A549 (cell line): ENCODE results near the gene METTL6. TPM values are rescaled to one million over a fixed set of nuclear protein-coding genes. Genes with fewer than 3 reads are reported as not detected.

ENCODE experiments used
- ATAC-seq, 2 experiments: fragments of 200-7000 bp in 1 of 2; fragments of >200 bp in 1 of 2; cut with Nextera tagmentation in 1 of 2; cut with Tn5 transposase in 1 of 2; 3 replicates each; pipeline versions ENCODE4 v1.8.0 to v1.9.1; 2018 to 2020; ENCODE audit warnings: mild to moderate bottlenecking in 1 of 2, moderate library complexity in 1 of 2
- CTCF ChIA-PET: fragments of 300-600 bp; sonication (Branson Sonifier 250); formaldehyde crosslinking; extraction: SDS; loops from one replicate; lab custom pipeline; 2021; ENCODE audit warnings: antibody characterized with exemption, inconsistent platforms; lab: Yijun Ruan, JAX
- POLR2A ChIA-PET: fragments of 350-600 bp; formaldehyde crosslinking; extraction: SDS; loops from one replicate; lab custom pipeline; 2021; ENCODE audit warnings: antibody characterized with exemption, inconsistent platforms; lab: Yijun Ruan, JAX
- DNase-seq, 2 experiments: peaks; one replicate each; pipeline versions ENCODE4 v3.0.0 to v3.0.0-alpha.2; 2011 to 2016; ENCODE audit warnings: low read depth in 1 of 2, low spot score in 1 of 2
- FAIRE-seq: peaks from 2 replicates; lab custom pipeline; 2011; peaks lifted over from hg19 to GRCh38; lab: Jason Lieb, UNC
- H3K27ac ChIP-seq, 2 experiments: fragments of >200 bp; sonication (Bioruptor Twin); formaldehyde crosslinking; 3 replicates each; pipeline ENCODE4 v1.5.1; 2016 to 2017
- H3K4me1 ChIP-seq: fragments of >200 bp; sonication (Bioruptor Twin); formaldehyde crosslinking; 3 replicates; pipeline ENCODE4 v1.6.1; 2016
- H3K4me2 ChIP-seq: fragments of >200 bp; sonication (Bioruptor Twin); formaldehyde crosslinking; 3 replicates; pipeline ENCODE4 v1.6.1; 2016
- H3K4me3 ChIP-seq: fragments of >200 bp; sonication (Bioruptor Twin); formaldehyde crosslinking; 3 replicates; pipeline ENCODE4 v1.5.1; 2016
- H3K9me3 ChIP-seq: fragments of >200 bp; sonication (Bioruptor Twin); formaldehyde crosslinking; 3 replicates; pipeline ENCODE4 v1.6.1; 2016
- CBX2 ChIP-seq: fragments of 200-600 bp; sonication (generic); IDR thresholded peaks from 2 replicates; pipeline ENCODE4 v1.6.1; 2016; ENCODE audit warnings: low read depth, mild to moderate bottlenecking, borderline replicate concordance
- CHD2 ChIP-seq: fragments of 150-350 bp; IDR thresholded peaks from 2 replicates; pipeline ENCODE4 v1.6.1; 2014; ENCODE audit warnings: low read length; ENCODE audit not compliant: partially characterized antibody
- EHMT2 ChIP-seq: fragments of 200-600 bp; sonication (generic); IDR thresholded peaks from 2 replicates; pipeline ENCODE4 v1.6.1; 2016; ENCODE audit warnings: antibody characterized with exemption, low read depth, mild to moderate bottlenecking, moderate library complexity
- HOXB13 ChIP-seq: fragments of 250-450 bp; sonication (Bioruptor Pico); IDR thresholded peaks from 2 replicates; pipeline ENCODE4 v1.5.0; 2020; ENCODE audit warnings: low read depth, mild to moderate bottlenecking, moderate library complexity
- JUN ChIP-seq, 2 experiments: fragments of >200 bp; sonication (Bioruptor Twin); formaldehyde crosslinking; IDR thresholded peaks; 2 replicates in 1 of 2; 3 replicates in 1 of 2; pipeline ENCODE4 v1.6.1; 2016 to 2017
- KDM5A ChIP-seq: fragments of 200-600 bp; sonication (generic); IDR thresholded peaks from 2 replicates; pipeline ENCODE4 v1.6.1; 2016; ENCODE audit warnings: antibody characterized with exemption, mild to moderate bottlenecking
- NFE2L2 ChIP-seq: fragments of 150-350 bp; conservative IDR thresholded peaks from 2 replicates; pipeline ENCODE4 v1.6.1; 2014; ENCODE audit warnings: low read length
- PHF8 ChIP-seq: fragments of 200-600 bp; sonication (generic); IDR thresholded peaks from 2 replicates; pipeline ENCODE4 v1.6.1; 2016; ENCODE audit warnings: low read depth, mild to moderate bottlenecking, antibody characterized with exemption, moderate library complexity, borderline replicate concordance
- POLR2A ChIP-seq: IDR thresholded peaks from 2 replicates; pipeline ENCODE4 v1.6.1; 2012; ENCODE audit warnings: mild to moderate bottlenecking, low read length
- RCOR1 ChIP-seq: fragments of 150-350 bp; IDR thresholded peaks from 2 replicates; pipeline ENCODE4 v1.6.1; 2014; ENCODE audit warnings: antibody characterized with exemption, low read length, low read depth
- SMC3 ChIP-seq: fragments of >200 bp; sonication (Bioruptor Twin); formaldehyde crosslinking; IDR thresholded peaks from 3 replicates; pipeline ENCODE4 v1.6.1; 2018; ENCODE audit warnings: inconsistent platforms
- ZC3H11A ChIP-seq: fragments of 450-650 bp; IDR thresholded peaks from 2 replicates; pipeline ENCODE4 v1.6.1; 2014; ENCODE audit warnings: antibody characterized with exemption, mild to moderate bottlenecking
- ZFP36 ChIP-seq: fragments of 450-650 bp; IDR thresholded peaks from 2 replicates; pipeline ENCODE4 v1.6.1; 2014; ENCODE audit warnings: borderline replicate concordance; ENCODE audit not compliant: partially characterized antibody
- WGBS: methylation state at CpG from one replicate; pipeline ENCODE4 v1.1.6; 2017; ENCODE audit errors: missing lambda C conversion rate; 5-methylcytosine and 5-hydroxymethylcytosine counted together
- polyA minus RNA-seq: library from RNA; depleted of rRNA, polyadenylated mRNA; stranded (reverse); fragments of >200 nt; gene quantifications from 2 replicates; pipeline ENCODE4 v1.2.3, GENCODE V29; 2011; rRNA and poly(A)+ RNA removed
- polyA plus RNA-seq, 4 experiments: library from polyadenylated mRNA; depleted of rRNA in 3 of 4; stranded (reverse); fragments of >200 nt; fragmentation: RNase III in 1 of 4; extraction: RNeasy Plus Mini Kit Qiagen cat#74134 plus additional on column Dnase treatment in 1 of 4; gene quantifications; 2 replicates in 3 of 4; 3 replicates in 1 of 4; pipeline ENCODE4 v1.2.3, GENCODE V29; 2011 to 2017
- TF ChIP-seq, protein P1 (sequence below): fragments of 450-650 bp; IDR thresholded peaks from 2 replicates; pipeline ENCODE4 v1.6.1; 2014; ENCODE audit warnings: antibody characterized with exemption
- TF ChIP-seq, protein P2 (sequence below): IDR thresholded peaks from 2 replicates; pipeline ENCODE4 v1.6.1; 2012; ENCODE audit warnings: low read depth, borderline replicate concordance
- TF ChIP-seq, protein P3 (sequence below): fragments of >200 bp; sonication (Bioruptor Twin); formaldehyde crosslinking; IDR thresholded peaks from 3 replicates; pipeline ENCODE4 v1.5.1; 2016
- TF ChIP-seq, protein P4 (sequence below): fragments of 250-450 bp; sonication (Bioruptor Pico); IDR thresholded peaks from 2 replicates; pipeline ENCODE4 v1.5.0; 2021; ENCODE audit warnings: mild to moderate bottlenecking, moderate library complexity, borderline replicate concordance
- TF ChIP-seq, protein P5 (sequence below): fragments of 250-450 bp; sonication (Bioruptor Pico); IDR thresholded peaks from 2 replicates; pipeline ENCODE4 v1.5.0; 2020; ENCODE audit warnings: low read depth, mild to moderate bottlenecking, moderate library complexity
- TF ChIP-seq, protein P6 (sequence below): fragments of >200 bp; sonication (Bioruptor Twin); formaldehyde crosslinking; IDR thresholded peaks from 3 replicates; pipeline ENCODE4 v1.6.1; 2016
- TF ChIP-seq, protein P7 (sequence below): IDR thresholded peaks from 2 replicates; pipeline ENCODE4 v1.6.1; 2012

The METTL6 gene, protein sequence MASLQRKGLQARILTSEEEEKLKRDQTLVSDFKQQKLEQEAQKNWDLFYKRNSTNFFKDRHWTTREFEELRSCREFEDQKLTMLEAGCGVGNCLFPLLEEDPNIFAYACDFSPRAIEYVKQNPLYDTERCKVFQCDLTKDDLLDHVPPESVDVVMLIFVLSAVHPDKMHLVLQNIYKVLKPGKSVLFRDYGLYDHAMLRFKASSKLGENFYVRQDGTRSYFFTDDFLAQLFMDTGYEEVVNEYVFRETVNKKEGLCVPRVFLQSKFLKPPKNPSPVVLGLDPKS
- 37.4 and 42.7 TPM in 2 replicates for polyA plus RNA-seq (2011; rRNA removed)
- polyA plus RNA-seq (2012; cell fraction: cytosol; rRNA removed) = 16.9 and 17.4 TPM in 2 replicates
- polyA plus RNA-seq (2012; cell fraction: nucleus; rRNA removed) = 4.4 and 9.7 TPM in 2 replicates
- polyA plus RNA-seq (2017; fragmentation: RNase III; extraction: RNeasy Plus Mini Kit Qiagen cat#74134 plus additional on column Dnase treatment) = 26.3 to 29.6 TPM (median 28.3 TPM) in 3 replicates
- polyA minus RNA-seq = 17.2 and 18.0 TPM in 2 replicates

DNA sequence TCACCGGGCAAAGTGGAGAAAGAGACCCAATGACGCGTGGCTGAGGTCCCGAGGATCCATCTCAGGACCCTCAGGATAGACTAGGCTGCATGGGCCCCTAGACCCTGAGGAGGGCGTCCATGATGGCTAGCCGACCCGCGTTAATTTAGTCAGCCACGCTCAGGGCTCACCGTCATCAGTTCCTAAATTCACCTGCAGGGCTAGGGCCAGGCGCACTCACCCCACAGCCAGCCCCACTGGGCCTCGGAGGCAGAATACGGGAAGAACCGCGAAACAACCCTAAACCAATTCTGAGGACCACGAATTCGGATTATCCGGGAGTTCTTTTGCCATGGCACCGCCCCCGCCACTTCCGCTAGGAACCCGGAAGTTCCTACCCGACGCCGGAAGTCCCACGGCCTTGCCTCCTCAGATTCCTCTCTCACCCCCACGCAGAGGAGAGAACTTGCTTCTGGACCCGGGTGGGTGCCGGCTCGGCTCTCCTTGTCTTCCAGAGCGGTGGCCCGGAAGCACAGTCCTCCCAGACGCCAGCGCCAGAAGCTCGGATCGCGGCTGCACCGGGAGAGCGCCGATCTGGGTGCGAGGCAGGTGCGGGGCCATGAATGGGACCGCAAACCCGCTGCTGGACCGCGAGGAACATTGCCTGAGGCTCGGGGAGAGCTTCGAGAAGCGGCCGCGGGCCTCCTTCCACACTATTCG is at the start of gene METTL6, which contains the start of gene EAF1:
Gene METTL6, minus strand, starts transcription at position 363 of the 699 bp plus-strand sequence. CDS start 1,033 bp downstream, outside the sequence.
Gene EAF1, plus strand, starts transcription at position 417 of the 699 bp plus-strand sequence. Its CDS starts 182 bp downstream, at position 599.
- CTCF ChIA-PET = interaction anchor here (0.7 to 1.6 kb wide), 3 partner anchors 95 to 160 kb away, joined by 3 to 5 read pairs (median 3); partner anchors contain the start of gene SH3BP5
- peaks cover 21% of the 10 kb centered on the region; the same call in 2 of the 3 replicates for H3K4me1 ChIP-seq

More for the DNA sequence above, at the start of gene METTL6, which contains the start of gene EAF1:
- POLR2A ChIA-PET = no interaction called here
- no peak for FAIRE-seq
- TF ChIP-seq ZFP36 (no peak), SMC3 (no peak), PHF8 (peak; percentile 69), NFE2L2 (no peak), CHD2 (no peak), HOXB13 (CRISPR knock-in tag) (no peak), CBX2 (no peak), KDM5A (peak; percentile 69), ZC3H11A (no peak), POLR2A (peak; percentile 49), JUN (IDR thresholded peaks at IDR 0.05) (peak in 1 of 2 experiments; percentile 90; a peak in 4 of 5 replicates), EHMT2 (no peak), RCOR1 (no peak)
- TF ChIP-seq, protein P1, sequence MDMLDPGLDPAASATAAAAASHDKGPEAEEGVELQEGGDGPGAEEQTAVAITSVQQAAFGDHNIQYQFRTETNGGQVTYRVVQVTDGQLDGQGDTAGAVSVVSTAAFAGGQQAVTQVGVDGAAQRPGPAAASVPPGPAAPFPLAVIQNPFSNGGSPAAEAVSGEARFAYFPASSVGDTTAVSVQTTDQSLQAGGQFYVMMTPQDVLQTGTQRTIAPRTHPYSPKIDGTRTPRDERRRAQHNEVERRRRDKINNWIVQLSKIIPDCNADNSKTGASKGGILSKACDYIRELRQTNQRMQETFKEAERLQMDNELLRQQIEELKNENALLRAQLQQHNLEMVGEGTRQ = no peak
- TF ChIP-seq, protein P2, sequence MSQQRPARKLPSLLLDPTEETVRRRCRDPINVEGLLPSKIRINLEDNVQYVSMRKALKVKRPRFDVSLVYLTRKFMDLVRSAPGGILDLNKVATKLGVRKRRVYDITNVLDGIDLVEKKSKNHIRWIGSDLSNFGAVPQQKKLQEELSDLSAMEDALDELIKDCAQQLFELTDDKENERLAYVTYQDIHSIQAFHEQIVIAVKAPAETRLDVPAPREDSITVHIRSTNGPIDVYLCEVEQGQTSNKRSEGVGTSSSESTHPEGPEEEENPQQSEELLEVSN = 0 out of 2 replicates have a peak, but pooled peaks have one; percentile 35
- TF ChIP-seq, protein P3, sequence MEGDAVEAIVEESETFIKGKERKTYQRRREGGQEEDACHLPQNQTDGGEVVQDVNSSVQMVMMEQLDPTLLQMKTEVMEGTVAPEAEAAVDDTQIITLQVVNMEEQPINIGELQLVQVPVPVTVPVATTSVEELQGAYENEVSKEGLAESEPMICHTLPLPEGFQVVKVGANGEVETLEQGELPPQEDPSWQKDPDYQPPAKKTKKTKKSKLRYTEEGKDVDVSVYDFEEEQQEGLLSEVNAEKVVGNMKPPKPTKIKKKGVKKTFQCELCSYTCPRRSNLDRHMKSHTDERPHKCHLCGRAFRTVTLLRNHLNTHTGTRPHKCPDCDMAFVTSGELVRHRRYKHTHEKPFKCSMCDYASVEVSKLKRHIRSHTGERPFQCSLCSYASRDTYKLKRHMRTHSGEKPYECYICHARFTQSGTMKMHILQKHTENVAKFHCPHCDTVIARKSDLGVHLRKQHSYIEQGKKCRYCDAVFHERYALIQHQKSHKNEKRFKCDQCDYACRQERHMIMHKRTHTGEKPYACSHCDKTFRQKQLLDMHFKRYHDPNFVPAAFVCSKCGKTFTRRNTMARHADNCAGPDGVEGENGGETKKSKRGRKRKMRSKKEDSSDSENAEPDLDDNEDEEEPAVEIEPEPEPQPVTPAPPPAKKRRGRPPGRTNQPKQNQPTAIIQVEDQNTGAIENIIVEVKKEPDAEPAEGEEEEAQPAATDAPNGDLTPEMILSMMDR = no peak
- TF ChIP-seq, protein P4, sequence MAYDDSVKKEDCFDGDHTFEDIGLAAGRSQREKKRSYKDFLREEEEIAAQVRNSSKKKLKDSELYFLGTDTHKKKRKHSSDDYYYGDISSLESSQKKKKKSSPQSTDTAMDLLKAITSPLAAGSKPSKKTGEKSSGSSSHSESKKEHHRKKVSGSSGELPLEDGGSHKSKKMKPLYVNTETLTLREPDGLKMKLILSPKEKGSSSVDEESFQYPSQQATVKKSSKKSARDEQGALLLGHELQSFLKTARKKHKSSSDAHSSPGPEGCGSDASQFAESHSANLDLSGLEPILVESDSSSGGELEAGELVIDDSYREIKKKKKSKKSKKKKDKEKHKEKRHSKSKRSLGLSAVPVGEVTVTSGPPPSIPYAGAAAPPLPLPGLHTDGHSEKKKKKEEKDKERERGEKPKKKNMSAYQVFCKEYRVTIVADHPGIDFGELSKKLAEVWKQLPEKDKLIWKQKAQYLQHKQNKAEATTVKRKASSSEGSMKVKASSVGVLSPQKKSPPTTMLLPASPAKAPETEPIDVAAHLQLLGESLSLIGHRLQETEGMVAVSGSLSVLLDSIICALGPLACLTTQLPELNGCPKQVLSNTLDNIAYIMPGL (CRISPR knock-in tag) = no peak; the same call in 1 of the 2 replicates
- TF ChIP-seq, protein P5, sequence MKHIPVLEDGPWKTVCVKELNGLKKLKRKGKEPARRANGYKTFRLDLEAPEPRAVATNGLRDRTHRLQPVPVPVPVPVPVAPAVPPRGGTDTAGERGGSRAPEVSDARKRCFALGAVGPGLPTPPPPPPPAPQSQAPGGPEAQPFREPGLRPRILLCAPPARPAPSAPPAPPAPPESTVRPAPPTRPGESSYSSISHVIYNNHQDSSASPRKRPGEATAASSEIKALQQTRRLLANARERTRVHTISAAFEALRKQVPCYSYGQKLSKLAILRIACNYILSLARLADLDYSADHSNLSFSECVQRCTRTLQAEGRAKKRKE (CRISPR knock-in tag) = no peak
- TF ChIP-seq, protein P6, sequence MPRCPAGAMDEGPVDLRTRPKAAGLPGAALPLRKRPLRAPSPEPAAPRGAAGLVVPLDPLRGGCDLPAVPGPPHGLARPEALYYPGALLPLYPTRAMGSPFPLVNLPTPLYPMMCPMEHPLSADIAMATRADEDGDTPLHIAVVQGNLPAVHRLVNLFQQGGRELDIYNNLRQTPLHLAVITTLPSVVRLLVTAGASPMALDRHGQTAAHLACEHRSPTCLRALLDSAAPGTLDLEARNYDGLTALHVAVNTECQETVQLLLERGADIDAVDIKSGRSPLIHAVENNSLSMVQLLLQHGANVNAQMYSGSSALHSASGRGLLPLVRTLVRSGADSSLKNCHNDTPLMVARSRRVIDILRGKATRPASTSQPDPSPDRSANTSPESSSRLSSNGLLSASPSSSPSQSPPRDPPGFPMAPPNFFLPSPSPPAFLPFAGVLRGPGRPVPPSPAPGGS = peak; percentile 78
- TF ChIP-seq, protein P7, sequence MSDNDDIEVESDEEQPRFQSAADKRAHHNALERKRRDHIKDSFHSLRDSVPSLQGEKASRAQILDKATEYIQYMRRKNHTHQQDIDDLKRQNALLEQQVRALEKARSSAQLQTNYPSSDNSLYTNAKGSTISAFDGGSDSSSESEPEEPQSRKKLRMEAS = peak; percentile 77
- peak within 1 kb of the TSS; percentile 81 to 95 for H3K27ac ChIP-seq
- no peaks in the 10 kb centered on the region for H3K9me3 ChIP-seq
- peak; percentile 97 to 99 for ATAC-seq
- peak within 1 kb of the TSS; percentile 84 for H3K4me3 ChIP-seq
- peak; percentile 85 to 94 for DNase-seq
- H3K4me2 ChIP-seq = peak within 1 kb of the TSS; percentile 97
- WGBS = under 1% methylated on average over 28 of the region's 52 CpGs
